GM12875 (cell line): ENCODE data around the gene GALNT9.
"Not testable (repeated sequence)": the region's sequence is repeated elsewhere in the genome, so short reads cannot be mapped to it uniquely, and the experiment has no call there.

ENCODE experiments used
- H3K4me3 ChIP-seq: one replicate; pipeline ENCODE4 v1.5.1; 2011; ENCODE audit warnings: low read depth, low read length, control low read depth
- TF ChIP-seq, protein P1 (sequence below): IDR thresholded peaks from 2 replicates; pipeline ENCODE4 v1.5.1; 2011; ENCODE audit warnings: low read depth, mild to moderate bottlenecking, control low read depth, inconsistent platforms, low read length, moderate library complexity, borderline replicate concordance; ENCODE audit not compliant: insufficient read depth

Gene GALNT9

DNA sequence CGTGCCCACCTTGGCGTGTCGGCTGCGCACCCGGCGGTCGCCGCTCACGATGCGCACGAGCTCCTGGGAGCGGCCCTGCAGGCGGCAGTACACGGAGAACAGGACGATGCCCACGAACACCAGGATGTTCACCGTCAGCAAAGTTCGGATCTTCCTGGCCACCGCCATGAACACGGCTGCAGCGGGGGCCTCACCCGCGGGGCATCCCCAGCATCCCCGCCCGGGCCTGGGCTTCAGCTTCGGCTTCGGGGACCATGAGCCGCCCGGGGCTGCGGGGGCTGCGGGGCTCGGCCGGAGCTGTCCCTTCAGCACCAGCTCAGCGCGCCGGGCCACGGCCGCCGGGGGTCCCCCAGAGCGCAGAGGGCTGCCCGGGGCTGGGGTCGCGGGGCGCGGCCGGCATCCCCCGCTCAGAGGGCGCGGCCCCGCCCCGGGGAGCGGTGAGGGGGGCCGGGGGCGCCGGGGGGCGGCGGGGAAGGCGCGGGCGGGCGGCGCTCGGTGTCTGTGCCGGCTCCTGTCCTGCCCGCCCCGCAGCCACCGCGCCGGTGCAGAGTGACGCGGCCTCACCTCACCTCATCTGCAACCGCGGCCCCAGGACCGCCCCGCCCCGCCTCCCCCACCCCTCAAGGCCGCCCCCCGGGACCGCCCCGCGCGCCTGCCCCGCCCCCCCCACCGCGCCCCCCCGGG is at the start of gene GALNT9:
TSS of gene GALNT9 (minus strand) at position 554 of the 684 bp plus-strand sequence. CDS start at position 168, 386 bp downstream.
- TF ChIP-seq, protein P1, sequence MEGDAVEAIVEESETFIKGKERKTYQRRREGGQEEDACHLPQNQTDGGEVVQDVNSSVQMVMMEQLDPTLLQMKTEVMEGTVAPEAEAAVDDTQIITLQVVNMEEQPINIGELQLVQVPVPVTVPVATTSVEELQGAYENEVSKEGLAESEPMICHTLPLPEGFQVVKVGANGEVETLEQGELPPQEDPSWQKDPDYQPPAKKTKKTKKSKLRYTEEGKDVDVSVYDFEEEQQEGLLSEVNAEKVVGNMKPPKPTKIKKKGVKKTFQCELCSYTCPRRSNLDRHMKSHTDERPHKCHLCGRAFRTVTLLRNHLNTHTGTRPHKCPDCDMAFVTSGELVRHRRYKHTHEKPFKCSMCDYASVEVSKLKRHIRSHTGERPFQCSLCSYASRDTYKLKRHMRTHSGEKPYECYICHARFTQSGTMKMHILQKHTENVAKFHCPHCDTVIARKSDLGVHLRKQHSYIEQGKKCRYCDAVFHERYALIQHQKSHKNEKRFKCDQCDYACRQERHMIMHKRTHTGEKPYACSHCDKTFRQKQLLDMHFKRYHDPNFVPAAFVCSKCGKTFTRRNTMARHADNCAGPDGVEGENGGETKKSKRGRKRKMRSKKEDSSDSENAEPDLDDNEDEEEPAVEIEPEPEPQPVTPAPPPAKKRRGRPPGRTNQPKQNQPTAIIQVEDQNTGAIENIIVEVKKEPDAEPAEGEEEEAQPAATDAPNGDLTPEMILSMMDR = no peak
- H3K4me3 ChIP-seq = no peak within 1 kb of the TSS

DNA sequence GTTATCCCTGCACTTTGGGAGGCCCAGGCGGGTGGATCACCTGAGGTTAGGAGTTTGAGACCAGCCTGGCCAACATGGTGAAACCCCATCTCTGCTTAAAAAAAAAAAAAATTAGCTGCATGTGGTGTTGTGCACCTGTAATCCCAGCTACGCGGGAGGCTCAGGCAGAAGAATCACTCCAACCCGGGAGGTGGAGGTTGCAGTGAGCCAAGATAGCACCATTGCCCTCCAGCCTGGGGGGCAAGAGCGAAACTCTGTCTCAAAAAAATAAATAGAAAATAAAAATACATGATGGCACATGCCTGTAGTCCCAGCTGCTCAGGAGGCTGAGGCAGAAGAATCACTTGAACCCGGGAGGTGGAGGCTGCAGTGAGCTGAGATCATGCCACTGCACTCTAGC is 49.7 kb upstream of the GALNT9 start:
- H3K4me3 ChIP-seq = not testable (repeated sequence)

DNA sequence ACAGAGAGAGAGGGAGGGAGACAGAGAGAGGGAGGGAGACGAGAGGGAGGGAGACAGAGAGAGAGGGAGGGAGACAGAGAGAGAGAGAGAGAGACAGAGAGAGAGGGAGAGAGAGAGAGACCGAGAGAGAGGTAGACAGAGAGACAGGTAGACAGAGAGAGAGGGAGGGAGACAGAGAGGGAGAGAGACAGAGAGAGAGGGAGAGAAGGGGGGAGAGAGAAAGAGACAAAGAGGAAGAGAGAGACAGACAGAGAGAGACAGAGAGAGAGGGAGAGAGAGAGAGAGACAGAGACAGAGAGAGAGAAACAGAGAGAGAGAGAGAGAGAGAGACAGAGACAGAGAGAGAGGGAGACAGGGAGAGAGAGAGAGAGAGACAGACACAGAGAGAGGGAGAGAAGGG is 47.8 kb upstream of the GALNT9 start:
- no peak overlapping the region for H3K4me3 ChIP-seq
- TF ChIP-seq, protein P1 = no peak

DNA sequence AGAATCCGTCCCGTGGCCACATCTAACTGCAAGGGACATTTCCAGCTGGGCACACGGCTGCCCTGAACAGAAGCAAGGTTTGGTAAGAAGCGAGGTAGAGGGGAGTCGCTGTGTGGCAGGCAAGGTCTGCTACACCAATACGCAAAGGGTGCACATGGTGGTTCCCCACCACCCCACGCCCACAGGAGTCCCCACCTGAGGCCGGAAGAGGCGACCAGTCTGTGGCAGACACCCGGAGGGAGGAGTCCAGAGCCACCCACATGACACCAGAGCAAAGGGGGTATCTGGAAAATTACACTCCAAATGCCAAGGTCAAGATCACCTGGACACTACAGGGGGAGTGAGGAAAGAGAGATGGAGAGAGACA is 47.1 kb upstream of the GALNT9 start:
- no peak overlapping the region for H3K4me3 ChIP-seq
- TF ChIP-seq, protein P1 = no peak

DNA sequence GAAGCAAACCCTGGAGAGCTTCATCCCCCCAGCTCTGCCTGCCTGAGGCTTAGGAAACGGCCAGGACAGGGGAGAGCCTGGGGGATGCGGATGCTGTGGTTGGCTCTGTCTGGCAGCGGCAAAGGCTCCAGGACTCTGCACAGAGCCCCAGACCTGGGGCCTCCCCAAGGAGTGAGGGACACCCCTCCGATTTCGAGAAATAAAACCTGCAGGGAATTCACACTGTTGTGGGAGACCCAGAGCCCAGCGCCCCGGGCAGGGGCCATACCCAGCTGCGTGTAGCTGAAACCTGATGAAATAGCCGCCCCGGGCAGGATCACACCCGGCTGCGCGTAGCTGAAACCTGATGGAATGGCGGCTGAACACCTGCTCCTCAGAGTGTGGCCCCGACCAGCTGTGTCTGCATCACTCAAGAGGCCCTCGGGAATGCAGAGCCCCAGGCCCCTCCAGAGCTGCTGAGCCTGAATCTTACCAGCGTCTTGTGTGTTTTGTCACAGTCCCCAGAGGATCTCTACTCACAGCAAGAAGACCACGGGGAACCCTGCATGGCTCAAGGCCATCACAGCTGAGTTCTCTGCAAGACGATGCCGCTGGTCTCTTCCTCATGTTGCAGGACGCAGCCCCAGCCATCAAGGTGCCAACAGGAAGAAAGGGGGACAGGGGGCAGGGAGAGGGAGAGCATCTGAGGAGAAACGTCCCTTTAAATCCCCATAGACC is 46.5 kb upstream of the GALNT9 start:
- TF ChIP-seq, protein P1 = no peak
- no peak overlapping the region for H3K4me3 ChIP-seq

DNA sequence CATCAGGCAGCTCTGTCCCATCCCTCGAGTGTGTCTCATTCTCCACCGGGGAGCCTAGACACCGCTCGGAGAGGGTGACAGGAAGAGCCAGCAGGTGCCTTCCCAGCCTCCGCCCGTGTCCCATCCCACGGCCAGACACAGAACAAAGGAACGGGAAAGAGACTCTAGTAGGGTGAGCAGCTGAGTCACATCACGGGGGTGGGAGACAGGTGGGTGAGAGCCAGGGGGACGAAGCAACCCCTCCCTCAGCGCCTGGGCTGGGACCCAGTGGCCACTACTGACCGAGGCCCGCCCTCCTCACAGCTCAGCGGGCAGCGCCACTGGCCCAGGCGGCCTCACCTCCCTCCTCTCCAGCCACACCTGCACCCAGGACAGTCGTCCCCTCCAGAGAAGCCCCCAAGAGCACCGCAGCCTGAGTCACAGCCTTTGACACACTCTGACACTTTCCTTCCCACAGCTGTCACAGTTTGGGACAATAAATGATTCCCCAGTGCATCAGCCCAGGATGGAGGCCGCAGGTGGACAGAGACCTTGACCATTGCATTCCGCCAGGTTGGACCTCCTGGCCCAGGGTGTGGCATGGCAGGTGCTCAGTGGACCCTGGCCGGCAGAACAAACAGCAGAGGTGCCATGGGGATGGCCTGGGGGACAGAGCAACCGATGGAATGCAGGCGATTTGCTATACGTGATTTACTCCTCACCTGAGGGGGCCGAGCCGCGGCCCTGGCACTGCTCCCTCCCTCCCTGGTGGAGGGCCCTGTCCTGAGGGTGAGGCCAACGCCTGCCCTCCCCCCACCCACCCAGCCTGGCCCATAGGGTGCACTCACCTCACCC is 45.4 kb upstream of the GALNT9 start:
- H3K4me3 ChIP-seq = no peak overlapping the region
- TF ChIP-seq, protein P1 = no peak

DNA sequence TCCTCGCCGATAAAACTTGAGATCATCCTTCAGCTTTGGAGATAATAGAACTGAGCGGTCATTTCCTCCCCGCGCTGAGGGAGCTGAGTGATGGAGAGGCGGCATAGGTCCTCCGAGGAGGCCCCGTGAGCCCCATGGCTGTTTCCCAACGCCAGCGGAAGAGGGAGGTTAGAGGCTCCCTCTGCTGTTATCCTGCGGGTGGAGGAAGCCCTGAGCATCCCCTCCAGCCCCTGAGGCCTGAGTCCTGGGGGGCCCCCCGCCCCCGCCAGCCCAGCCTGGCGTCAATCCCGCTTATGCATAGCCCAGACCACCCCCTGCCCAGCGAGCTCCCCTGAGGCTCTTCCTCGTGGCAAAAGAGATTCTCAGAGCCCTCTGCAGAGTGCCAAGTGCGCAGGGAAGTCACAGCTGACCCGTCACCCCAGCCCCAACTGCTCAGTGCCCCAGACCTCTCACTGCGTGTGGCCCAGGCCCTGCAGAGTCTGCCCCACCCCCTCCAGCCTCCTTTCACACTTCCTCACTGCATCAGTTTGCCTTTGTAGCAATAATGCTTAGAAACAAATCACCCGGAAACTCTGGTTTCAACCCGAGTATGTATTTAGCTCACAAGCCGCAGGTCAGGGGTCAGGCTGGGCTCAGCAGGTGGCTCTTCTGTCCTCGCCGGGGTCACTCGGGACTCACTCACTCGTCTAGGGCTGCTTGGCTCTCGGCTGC is 44.7 kb upstream of the GALNT9 start:
- H3K4me3 ChIP-seq = no peak overlapping the region

More for the DNA sequence above, 44.7 kb upstream of the GALNT9 start:
- TF ChIP-seq, protein P1 = no peak
